ENCODE data around the gene CSTA. TPM values are rescaled to one million over a fixed set of nuclear protein-coding genes. Genes with fewer than 3 reads are reported as not detected.

Gene CSTA
- total and polyA plus RNA-seq, 4 donors: 6.5 to 52.5 (median 31.4) TPM

DNA sequence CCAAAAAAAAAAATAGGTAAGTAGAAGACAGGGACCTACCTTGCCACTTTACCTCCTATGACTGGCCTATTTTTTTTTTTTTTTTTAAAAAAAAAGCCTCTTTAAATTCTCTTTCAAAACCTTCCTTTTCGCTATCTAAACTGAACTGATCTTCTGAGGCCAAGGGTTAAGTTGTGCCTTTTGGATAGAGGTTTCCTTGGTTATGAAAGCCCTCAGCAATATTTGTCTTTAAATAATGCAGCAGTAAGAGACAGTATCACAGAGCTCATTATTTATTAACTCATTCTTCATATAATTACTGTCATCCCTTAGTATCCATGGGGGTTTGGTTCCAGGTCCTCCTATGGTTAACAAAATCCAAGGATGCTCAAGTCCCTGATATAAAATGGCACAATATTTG, 49.0 kb downstream of the CSTA start:
- Histone ChIP-seq H3K4me1 (ENCODE audit: control insufficient read depth in 5 of 5, insufficient read depth in 5 of 5, low read length in 5 of 5) (no peaks in the 10 kb centered on the region), H3K4me3 (no peak overlapping the region), H3K9me3 (ENCODE audit: control insufficient read depth in 4 of 4, insufficient read depth in 3 of 4, low read length in 3 of 4) (no peaks in the 10 kb centered on the region), H3K27me3 (ENCODE audit: control insufficient read depth in 3 of 3, insufficient read depth in 3 of 3, low read length in 2 of 3) (no peaks in the 10 kb centered on the region), H3K27ac (ENCODE audit: low read depth in 1 of 2, low read length in 1 of 2) (no peak overlapping the region), H3K36me3 (ENCODE audit: control insufficient read depth in 4 of 4, insufficient read depth in 4 of 4, low read length in 4 of 4) (peaks cover 3 to 7% (median 6%) of the 10 kb centered on the region in 4 donors), H3K9ac (ENCODE audit: insufficient read depth in 1 of 2, low read length in 2 of 2) (no peak overlapping the region)
- 98 to 100% methylated on average over 1 of the region's 1 CpG for WGBS, 2 donors
- DNase-seq (no peak), ATAC-seq (ENCODE audit: insufficient read depth, low FRiP score) (no peak)
- TF ChIP-seq, protein P1, sequence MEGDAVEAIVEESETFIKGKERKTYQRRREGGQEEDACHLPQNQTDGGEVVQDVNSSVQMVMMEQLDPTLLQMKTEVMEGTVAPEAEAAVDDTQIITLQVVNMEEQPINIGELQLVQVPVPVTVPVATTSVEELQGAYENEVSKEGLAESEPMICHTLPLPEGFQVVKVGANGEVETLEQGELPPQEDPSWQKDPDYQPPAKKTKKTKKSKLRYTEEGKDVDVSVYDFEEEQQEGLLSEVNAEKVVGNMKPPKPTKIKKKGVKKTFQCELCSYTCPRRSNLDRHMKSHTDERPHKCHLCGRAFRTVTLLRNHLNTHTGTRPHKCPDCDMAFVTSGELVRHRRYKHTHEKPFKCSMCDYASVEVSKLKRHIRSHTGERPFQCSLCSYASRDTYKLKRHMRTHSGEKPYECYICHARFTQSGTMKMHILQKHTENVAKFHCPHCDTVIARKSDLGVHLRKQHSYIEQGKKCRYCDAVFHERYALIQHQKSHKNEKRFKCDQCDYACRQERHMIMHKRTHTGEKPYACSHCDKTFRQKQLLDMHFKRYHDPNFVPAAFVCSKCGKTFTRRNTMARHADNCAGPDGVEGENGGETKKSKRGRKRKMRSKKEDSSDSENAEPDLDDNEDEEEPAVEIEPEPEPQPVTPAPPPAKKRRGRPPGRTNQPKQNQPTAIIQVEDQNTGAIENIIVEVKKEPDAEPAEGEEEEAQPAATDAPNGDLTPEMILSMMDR (IDR thresholded peaks at IDR 0.05; ENCODE audit: control extremely low read depth, extremely low read depth): no peak

DNA sequence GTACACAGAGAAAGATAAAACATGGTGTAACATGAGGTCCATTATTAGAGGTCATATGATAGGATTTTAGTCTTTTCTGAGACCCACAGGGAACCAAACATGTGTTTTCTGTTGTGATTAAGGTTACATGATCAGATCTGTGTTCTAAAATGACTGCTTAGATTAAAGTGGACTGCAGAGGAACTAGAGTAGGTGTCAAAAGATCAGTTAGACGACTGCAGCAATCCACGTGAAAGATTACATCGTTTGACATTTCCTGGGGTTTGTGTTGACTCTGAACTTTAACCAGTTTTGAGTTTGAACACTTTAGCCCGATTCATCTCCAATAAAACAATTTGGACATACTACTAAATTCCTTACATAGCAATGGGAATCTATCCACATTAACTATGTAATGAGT, 52.9 kb downstream of the CSTA start:
- no peak overlapping the region for H3K27ac ChIP-seq (ENCODE audit: low read depth in 1 of 2, low read length in 1 of 2)
- H3K4me3 ChIP-seq: no peak overlapping the region
- WGBS, 2 donors: 38 to 66% methylated on average over 4 of the region's 4 CpGs
- no peak for DNase-seq
- H3K9ac ChIP-seq (ENCODE audit: insufficient read depth in 1 of 2, low read length in 2 of 2): no peak overlapping the region
- ATAC-seq (ENCODE audit: insufficient read depth, low FRiP score): no peak
- no peaks in the 10 kb centered on the region for H3K27me3 ChIP-seq (ENCODE audit: control insufficient read depth in 3 of 3, insufficient read depth in 3 of 3, low read length in 2 of 3)
- TF ChIP-seq, protein P1 (IDR thresholded peaks at IDR 0.05; ENCODE audit: control extremely low read depth, extremely low read depth): no peak
- peaks cover 0 to 9% (median 2%) of the 10 kb centered on the region in 4 donors for H3K36me3 ChIP-seq (ENCODE audit: control insufficient read depth in 4 of 4, insufficient read depth in 4 of 4, low read length in 4 of 4)
- H3K9me3 ChIP-seq (ENCODE audit: control insufficient read depth in 4 of 4, insufficient read depth in 3 of 4, low read length in 3 of 4): no peaks in the 10 kb centered on the region
- H3K4me1 ChIP-seq (ENCODE audit: control insufficient read depth in 5 of 5, insufficient read depth in 5 of 5, low read length in 5 of 5): peaks cover 0 to 8% (median 2%) of the 10 kb centered on the region in 5 donors

DNA sequence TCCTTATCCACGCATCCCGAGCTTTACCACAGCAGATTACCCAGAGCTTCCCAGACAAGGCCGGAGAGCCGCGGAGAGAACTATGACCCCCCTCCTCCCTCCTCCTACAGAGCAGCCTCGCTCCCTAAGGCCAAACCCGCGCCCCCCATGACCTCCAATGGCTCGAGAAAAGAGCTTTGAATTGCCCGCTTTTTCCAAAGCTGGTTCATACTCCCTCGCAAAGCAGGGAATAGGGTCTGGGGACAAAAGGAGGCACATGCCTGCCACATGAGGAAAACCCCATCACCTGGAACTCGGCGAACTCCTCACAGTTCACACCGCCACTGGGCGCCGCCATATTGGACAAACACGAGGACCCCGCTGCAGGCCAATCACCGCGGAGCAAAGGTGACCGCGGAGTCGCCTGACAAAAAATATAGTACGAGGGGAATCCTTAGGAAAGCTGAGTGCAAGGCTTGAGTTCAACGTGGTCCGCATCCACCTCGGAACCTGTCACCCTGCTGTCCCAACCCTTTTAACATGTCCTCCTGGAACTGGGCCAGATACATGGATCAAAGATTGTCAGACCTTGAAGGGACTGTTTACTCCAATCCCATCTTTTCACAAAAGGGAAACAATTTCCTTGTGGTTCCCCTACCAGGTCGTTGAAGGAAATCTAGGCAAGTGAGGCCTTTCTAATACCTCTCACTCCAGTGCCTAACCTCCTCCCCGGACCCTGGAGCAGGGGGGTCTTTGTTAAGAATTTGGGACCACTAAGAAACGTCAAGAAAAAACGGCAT, 58.0 kb downstream of the CSTA start, which contains the start of gene MIX23:
TSS of gene MIX23 (minus strand) at position 344 of the 779 bp plus-strand sequence. CDS start at position 337, 7 bp downstream.
- 0 to 1% methylated on average over 31 of the region's 31 CpGs for WGBS, 2 donors
- H3K9me3 ChIP-seq (ENCODE audit: control insufficient read depth in 4 of 4, insufficient read depth in 3 of 4, low read length in 3 of 4): no peaks in the 10 kb centered on the region
- TF ChIP-seq, protein P1 (IDR thresholded peaks at IDR 0.05; ENCODE audit: control extremely low read depth, extremely low read depth): peak; percentile 0
- H3K4me3 ChIP-seq: peak within 1 kb of the TSS; percentile 80
- H3K27me3 ChIP-seq (ENCODE audit: control insufficient read depth in 3 of 3, insufficient read depth in 3 of 3, low read length in 2 of 3): no peaks in the 10 kb centered on the region
- H3K9ac ChIP-seq (ENCODE audit: insufficient read depth in 1 of 2, low read length in 2 of 2): peak within 1 kb of the TSS; percentile 80 to 94
- DNase-seq (peak; percentile 91 to 93 (median 92)), ATAC-seq (ENCODE audit: insufficient read depth, low FRiP score) (peak; percentile 82)
- peaks cover 0 to 4% (median under 1%) of the 10 kb centered on the region in 4 donors for H3K36me3 ChIP-seq (ENCODE audit: control insufficient read depth in 4 of 4, insufficient read depth in 4 of 4, low read length in 4 of 4)
- peak within 1 kb of the TSS; percentile 90 to 94 for H3K27ac ChIP-seq (ENCODE audit: low read depth in 1 of 2, low read length in 1 of 2)
- H3K4me1 ChIP-seq (ENCODE audit: control insufficient read depth in 5 of 5, insufficient read depth in 5 of 5, low read length in 5 of 5): peaks cover 0 to 10% (median 2%) of the 10 kb centered on the region in 5 donors

Measured in lung (tissue), 12 donors.